ENCODE results near the gene TRAF3. TPM values are rescaled to one million over a fixed set of nuclear protein-coding genes. Genes with fewer than 3 reads are reported as not detected.

The TRAF3 gene
- total and polyA plus RNA-seq, 2 donors, result 9.2 to 14.6 TPM

DNA sequence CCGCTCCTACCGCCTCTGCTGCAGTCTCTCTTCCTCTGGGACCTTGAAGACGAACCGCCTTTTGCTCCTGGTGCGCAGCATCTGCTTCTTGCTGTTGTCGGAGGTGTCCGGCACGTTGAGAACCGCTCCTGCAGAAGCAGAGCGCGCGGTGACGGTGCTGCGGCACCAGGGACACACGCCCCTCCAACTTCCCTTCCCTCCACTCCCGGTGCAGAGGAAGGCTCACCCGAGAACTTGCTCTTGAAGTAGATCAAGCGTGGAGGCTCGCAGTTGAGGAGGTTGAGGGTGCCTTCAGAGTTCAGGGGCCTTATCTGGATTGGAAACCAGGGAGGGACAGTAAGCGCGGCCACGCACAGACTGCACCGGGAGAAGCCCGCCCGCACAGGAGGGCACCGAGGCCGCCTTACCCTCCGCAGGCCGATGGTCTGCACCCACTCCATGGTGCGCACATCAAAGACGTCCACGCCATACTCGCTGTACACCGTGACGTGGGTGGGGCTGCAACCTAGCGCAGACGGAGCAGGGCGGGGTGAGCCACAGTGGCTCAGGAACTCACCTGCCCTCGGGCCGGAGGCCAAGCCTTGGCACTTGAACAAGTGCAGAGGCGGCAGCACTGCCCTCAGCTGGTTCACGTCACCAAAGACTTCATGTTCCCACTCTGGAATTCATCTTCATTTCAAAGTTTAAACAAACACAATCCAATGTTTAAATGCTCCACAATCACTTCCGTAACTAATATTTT lies 162.7 kb downstream of the TRAF3 start:
- no peaks in the 10 kb centered on the region for H3K4me1 ChIP-seq (ENCODE audit: control insufficient read depth in 2 of 2, insufficient read depth in 2 of 2, low read length in 2 of 2)
- no peak for DNase-seq (ENCODE audit: low read depth in 6 of 9, low spot score in 9 of 9)
- peaks cover 3% of the 10 kb centered on the region in 2 donors for H3K36me3 ChIP-seq (ENCODE audit: control insufficient read depth in 2 of 2, insufficient read depth in 2 of 2, low read length in 1 of 2)
- H3K4me3 ChIP-seq (ENCODE audit: low read length in 2 of 2), result no peak overlapping the region
- H3K27me3 ChIP-seq (ENCODE audit: control insufficient read depth in 2 of 2, insufficient read depth in 1 of 2, low read length in 1 of 2), result no peaks in the 10 kb centered on the region
- no peaks in the 10 kb centered on the region for H3K9me3 ChIP-seq (ENCODE audit: control insufficient read depth in 2 of 2, insufficient read depth in 1 of 2, low read length in 1 of 2)
- 98% methylated on average over 43 of the region's 43 CpGs for WGBS
- H3K27ac ChIP-seq (ENCODE audit: low read depth in 1 of 2, low read length in 1 of 2), result no peak overlapping the region

- Histone ChIP-seq H3K4me3 (ENCODE audit: low read length in 2 of 2) (no peak overlapping the region), H3K27ac (ENCODE audit: low read depth in 1 of 2, low read length in 1 of 2) (no peak overlapping the region), H3K27me3 (ENCODE audit: control insufficient read depth in 2 of 2, insufficient read depth in 1 of 2, low read length in 1 of 2) (no peaks in the 10 kb centered on the region), H3K4me1 (ENCODE audit: control insufficient read depth in 2 of 2, insufficient read depth in 2 of 2, low read length in 2 of 2) (no peaks in the 10 kb centered on the region), H3K36me3 (ENCODE audit: control insufficient read depth in 2 of 2, insufficient read depth in 2 of 2, low read length in 1 of 2) (peaks cover 3 to 6% of the 10 kb centered on the region in 2 donors), H3K9me3 (ENCODE audit: control insufficient read depth in 2 of 2, insufficient read depth in 1 of 2, low read length in 1 of 2) (no peaks in the 10 kb centered on the region)
- no peak for DNase-seq (ENCODE audit: low read depth in 6 of 9, low spot score in 9 of 9)
- 94% methylated on average over 19 of the region's 19 CpGs for WGBS
Observed at GRCh38 chr14:102940729-102941362, 163.6 kb downstream of the TRAF3 start.

DNA sequence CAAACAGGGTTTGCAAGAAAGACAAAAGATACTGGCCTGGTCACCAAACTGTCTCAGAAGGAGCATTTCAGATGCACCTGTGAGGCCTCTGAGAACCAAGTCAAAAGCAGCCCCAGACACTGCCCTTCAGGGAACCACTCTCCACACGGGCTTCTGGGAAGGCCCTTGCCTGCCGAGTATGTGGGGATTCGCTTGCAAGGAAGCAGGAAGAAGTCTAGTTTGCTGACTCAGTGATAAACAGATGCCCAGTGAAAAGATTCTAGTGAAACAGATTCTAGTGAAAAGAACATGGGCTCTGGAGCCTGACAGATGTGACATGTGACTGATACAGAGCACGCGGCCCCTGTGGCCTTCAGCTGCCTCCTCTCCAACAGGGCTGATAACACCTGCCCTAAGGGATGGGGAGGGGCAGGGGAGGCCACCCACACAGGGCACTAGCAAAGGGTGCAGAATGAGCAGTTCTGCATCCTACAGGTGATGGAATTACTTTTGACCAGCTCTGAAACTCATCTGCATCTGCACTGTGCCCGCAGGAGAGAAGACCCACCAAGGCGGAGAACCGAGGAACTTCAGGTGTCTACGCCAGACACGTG lies 164.3 kb downstream of the TRAF3 start:
- peaks cover 3 to 6% of the 10 kb centered on the region in 2 donors for H3K36me3 ChIP-seq (ENCODE audit: control insufficient read depth in 2 of 2, insufficient read depth in 2 of 2, low read length in 1 of 2)
- no peak overlapping the region for H3K4me3 ChIP-seq (ENCODE audit: low read length in 2 of 2)
- H3K4me1 ChIP-seq (ENCODE audit: control insufficient read depth in 2 of 2, insufficient read depth in 2 of 2, low read length in 2 of 2), result peaks cover 0 to 4% of the 10 kb centered on the region in 2 donors
- H3K27ac ChIP-seq (ENCODE audit: low read depth in 1 of 2, low read length in 1 of 2), result no peak overlapping the region
- no peaks in the 10 kb centered on the region for H3K9me3 ChIP-seq (ENCODE audit: control insufficient read depth in 2 of 2, insufficient read depth in 1 of 2, low read length in 1 of 2)
- DNase-seq (ENCODE audit: low read depth in 6 of 9, low spot score in 9 of 9), result no peak
- 85% methylated on average over 10 of the region's 10 CpGs for WGBS
- no peaks in the 10 kb centered on the region for H3K27me3 ChIP-seq (ENCODE audit: control insufficient read depth in 2 of 2, insufficient read depth in 1 of 2, low read length in 1 of 2)

DNA sequence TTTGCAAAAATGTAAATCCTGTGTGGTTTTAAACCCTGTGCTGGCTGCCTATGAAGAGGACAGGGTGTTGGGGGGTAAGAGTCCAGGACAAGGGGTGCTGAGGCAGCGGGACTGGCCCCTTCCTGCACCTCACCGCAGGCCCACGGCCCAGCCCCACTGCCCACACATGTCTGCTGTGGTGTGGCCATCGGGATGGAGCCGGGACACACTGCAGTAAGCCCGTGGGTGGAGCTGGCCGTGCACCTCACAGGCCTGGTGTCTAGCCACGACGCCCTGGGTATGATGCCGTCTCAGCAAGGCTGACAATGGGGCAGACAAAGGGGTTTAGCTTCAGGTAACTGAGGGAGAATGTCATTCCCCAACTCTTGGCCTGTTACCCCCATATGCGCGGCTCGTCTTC lies 164.8 kb downstream of the TRAF3 start:
- H3K36me3 ChIP-seq (ENCODE audit: control insufficient read depth in 2 of 2, insufficient read depth in 2 of 2, low read length in 1 of 2), result peaks cover 3 to 6% of the 10 kb centered on the region in 2 donors
- H3K4me1 ChIP-seq (ENCODE audit: control insufficient read depth in 2 of 2, insufficient read depth in 2 of 2, low read length in 2 of 2), result peaks cover 0 to 9% of the 10 kb centered on the region in 2 donors
- DNase-seq (ENCODE audit: low read depth in 6 of 9, low spot score in 9 of 9), result no peak
- no peak overlapping the region for H3K4me3 ChIP-seq (ENCODE audit: low read length in 2 of 2)
- no peaks in the 10 kb centered on the region for H3K9me3 ChIP-seq (ENCODE audit: control insufficient read depth in 2 of 2, insufficient read depth in 1 of 2, low read length in 1 of 2)
- H3K27ac ChIP-seq (ENCODE audit: low read depth in 1 of 2, low read length in 1 of 2), result no peak overlapping the region
- H3K27me3 ChIP-seq (ENCODE audit: control insufficient read depth in 2 of 2, insufficient read depth in 1 of 2, low read length in 1 of 2), result no peaks in the 10 kb centered on the region
- WGBS, result 97% methylated on average over 13 of the region's 13 CpGs

DNA sequence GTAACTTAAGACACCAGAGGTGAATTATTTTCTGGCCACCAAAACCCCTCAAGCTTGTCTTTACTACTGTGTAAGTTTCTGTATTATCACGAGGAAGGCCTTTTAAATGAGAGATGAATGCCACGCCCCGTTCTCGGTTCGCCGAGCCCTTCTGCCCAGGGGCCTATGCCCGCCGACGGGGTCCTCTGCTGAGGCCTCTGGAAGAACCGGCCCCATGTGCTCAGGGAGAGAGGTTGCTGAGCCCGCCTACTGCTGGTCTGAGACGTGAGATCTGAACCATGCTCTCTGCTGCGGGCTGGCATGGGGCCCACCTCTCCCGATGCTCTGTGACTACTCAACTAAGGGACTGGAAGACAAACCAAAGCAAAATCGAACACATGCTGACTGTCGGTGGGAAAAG lies 166.2 kb downstream of the TRAF3 start:
- WGBS, result 96% methylated on average over 16 of the region's 16 CpGs
- H3K4me1 ChIP-seq (ENCODE audit: control insufficient read depth in 2 of 2, insufficient read depth in 2 of 2, low read length in 2 of 2), result peaks cover 0 to 11% of the 10 kb centered on the region in 2 donors
- no peak overlapping the region for H3K27ac ChIP-seq (ENCODE audit: low read depth in 1 of 2, low read length in 1 of 2)
- H3K9me3 ChIP-seq (ENCODE audit: control insufficient read depth in 2 of 2, insufficient read depth in 1 of 2, low read length in 1 of 2), result no peaks in the 10 kb centered on the region
- H3K27me3 ChIP-seq (ENCODE audit: control insufficient read depth in 2 of 2, insufficient read depth in 1 of 2, low read length in 1 of 2), result no peaks in the 10 kb centered on the region
- no peak overlapping the region for H3K4me3 ChIP-seq (ENCODE audit: low read length in 2 of 2)
- no peak for DNase-seq (ENCODE audit: low read depth in 6 of 9, low spot score in 9 of 9)
- H3K36me3 ChIP-seq (ENCODE audit: control insufficient read depth in 2 of 2, insufficient read depth in 2 of 2, low read length in 1 of 2), result peaks cover 3 to 6% of the 10 kb centered on the region in 2 donors

DNA sequence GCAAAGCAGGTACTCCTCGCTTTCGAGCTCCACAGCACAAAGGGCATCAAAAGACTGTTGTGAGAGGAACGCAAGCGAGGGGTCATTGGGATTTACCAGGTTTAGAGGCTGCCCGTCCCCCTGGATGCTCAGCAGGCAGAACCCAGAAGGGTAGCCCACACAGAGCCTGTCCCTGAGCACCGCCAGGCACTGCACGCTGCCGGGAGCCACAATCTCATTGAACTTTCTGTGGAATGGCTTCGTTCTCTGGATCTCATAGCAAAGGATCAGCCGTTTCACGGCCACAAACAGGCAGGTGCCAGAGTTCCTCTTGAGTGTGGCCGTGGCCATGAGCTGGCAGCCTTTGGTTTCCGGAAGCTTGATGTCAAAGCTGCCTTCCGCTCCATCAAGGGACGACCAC lies 166.7 kb downstream of the TRAF3 start:
- no peak overlapping the region for H3K27ac ChIP-seq (ENCODE audit: low read depth in 1 of 2, low read length in 1 of 2)
- 97% methylated on average over 15 of the region's 15 CpGs for WGBS
- H3K4me1 ChIP-seq (ENCODE audit: control insufficient read depth in 2 of 2, insufficient read depth in 2 of 2, low read length in 2 of 2), result peaks cover 4 to 16% of the 10 kb centered on the region in 2 donors
- DNase-seq (ENCODE audit: low read depth in 6 of 9, low spot score in 9 of 9), result no peak
- no peaks in the 10 kb centered on the region for H3K27me3 ChIP-seq (ENCODE audit: control insufficient read depth in 2 of 2, insufficient read depth in 1 of 2, low read length in 1 of 2)
- H3K9me3 ChIP-seq (ENCODE audit: control insufficient read depth in 2 of 2, insufficient read depth in 1 of 2, low read length in 1 of 2), result no peaks in the 10 kb centered on the region
- no peak overlapping the region for H3K4me3 ChIP-seq (ENCODE audit: low read length in 2 of 2)
- peaks cover 3 to 6% of the 10 kb centered on the region in 2 donors for H3K36me3 ChIP-seq (ENCODE audit: control insufficient read depth in 2 of 2, insufficient read depth in 2 of 2, low read length in 1 of 2)

GRCh38 chr14:102944448-102945330 lies 167.4 kb downstream of the TRAF3 start:
- Histone ChIP-seq H3K9me3 (ENCODE audit: control insufficient read depth in 2 of 2, insufficient read depth in 1 of 2, low read length in 1 of 2) (no peaks in the 10 kb centered on the region), H3K36me3 (ENCODE audit: control insufficient read depth in 2 of 2, insufficient read depth in 2 of 2, low read length in 1 of 2) (peaks cover 3 to 6% of the 10 kb centered on the region in 2 donors), H3K4me1 (ENCODE audit: control insufficient read depth in 2 of 2, insufficient read depth in 2 of 2, low read length in 2 of 2) (peaks cover 8 to 23% of the 10 kb centered on the region in 2 donors), H3K4me3 (ENCODE audit: low read length in 2 of 2) (no peak overlapping the region), H3K27me3 (ENCODE audit: control insufficient read depth in 2 of 2, insufficient read depth in 1 of 2, low read length in 1 of 2) (no peaks in the 10 kb centered on the region), H3K27ac (ENCODE audit: low read depth in 1 of 2, low read length in 1 of 2) (no peak overlapping the region)
- DNase-seq (ENCODE audit: low read depth in 6 of 9, low spot score in 9 of 9), result no peak
- 96% methylated on average over 36 of the region's 36 CpGs for WGBS

DNA sequence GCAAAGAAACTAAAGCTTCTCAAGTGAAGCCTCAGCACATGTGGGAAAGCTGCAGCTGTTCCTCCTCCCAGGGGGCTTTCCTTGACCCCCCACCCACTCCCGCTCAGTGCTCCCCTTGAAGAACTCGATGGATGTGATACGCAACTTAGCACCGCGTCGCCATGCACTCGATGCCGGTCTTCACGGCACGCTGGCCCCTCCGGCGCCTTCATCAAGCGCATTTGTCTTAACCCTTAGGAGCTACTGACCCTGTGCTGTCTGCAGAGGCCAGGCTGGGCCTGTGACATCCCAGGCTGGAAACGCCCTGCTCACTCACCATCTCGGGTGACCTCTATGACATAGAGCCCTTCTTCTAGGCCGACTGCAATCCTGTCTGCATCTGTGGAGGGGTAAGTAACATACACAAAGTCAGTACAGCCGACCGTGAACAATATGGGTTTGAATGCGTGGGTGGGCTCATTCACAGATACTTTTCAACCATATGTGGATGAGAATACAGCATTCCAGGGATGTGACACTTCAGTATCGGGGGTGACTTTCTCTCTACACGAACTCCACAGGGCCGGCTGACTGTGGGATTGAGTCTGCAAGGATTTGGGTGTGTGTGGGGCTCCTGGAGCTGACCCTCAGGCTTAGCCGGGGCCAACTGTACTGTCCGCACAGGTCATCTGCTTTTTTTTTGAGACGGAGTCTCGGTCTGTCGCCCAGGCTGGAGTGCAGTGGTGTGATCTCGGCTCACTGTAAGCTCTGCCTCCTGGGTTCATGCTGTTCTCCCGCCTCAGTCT lies 168.3 kb downstream of the TRAF3 start:
- 97% methylated on average over 29 of the region's 29 CpGs for WGBS
- Histone ChIP-seq H3K4me3 (ENCODE audit: low read length in 2 of 2) (no peak overlapping the region), H3K36me3 (ENCODE audit: control insufficient read depth in 2 of 2, insufficient read depth in 2 of 2, low read length in 1 of 2) (peaks cover 3 to 6% of the 10 kb centered on the region in 2 donors), H3K9me3 (ENCODE audit: control insufficient read depth in 2 of 2, insufficient read depth in 1 of 2, low read length in 1 of 2) (no peaks in the 10 kb centered on the region), H3K27ac (ENCODE audit: low read depth in 1 of 2, low read length in 1 of 2) (no peak overlapping the region), H3K27me3 (ENCODE audit: control insufficient read depth in 2 of 2, insufficient read depth in 1 of 2, low read length in 1 of 2) (no peaks in the 10 kb centered on the region), H3K4me1 (ENCODE audit: control insufficient read depth in 2 of 2, insufficient read depth in 2 of 2, low read length in 2 of 2) (peaks cover 12 to 27% of the 10 kb centered on the region in 2 donors)
- DNase-seq (ENCODE audit: low read depth in 6 of 9, low spot score in 9 of 9), result no peak
